GM18499 (cell line): ENCODE measurements around the gene NSD1.

ENCODE experiments used
- ATAC-seq: cut with Tn5 transposase; IDR thresholded peaks from one replicate; pipeline ENCODE4 v1.9.1; 2021; ENCODE audit warnings: moderate number of reproducible peaks; ENCODE audit not compliant: insufficient read depth, unreplicated experiment

The NSD1 gene

GRCh38 chr5:177317959-177318377, 184.4 kb downstream of the NSD1 start:
- no peak for ATAC-seq

GRCh38 chr5:177319913-177320588, 186.5 kb downstream of the NSD1 start:
- no peak for ATAC-seq

- ATAC-seq, result no peak
Observed at GRCh38 chr5:177320879-177321278, 187.3 kb downstream of the NSD1 start.

DNA sequence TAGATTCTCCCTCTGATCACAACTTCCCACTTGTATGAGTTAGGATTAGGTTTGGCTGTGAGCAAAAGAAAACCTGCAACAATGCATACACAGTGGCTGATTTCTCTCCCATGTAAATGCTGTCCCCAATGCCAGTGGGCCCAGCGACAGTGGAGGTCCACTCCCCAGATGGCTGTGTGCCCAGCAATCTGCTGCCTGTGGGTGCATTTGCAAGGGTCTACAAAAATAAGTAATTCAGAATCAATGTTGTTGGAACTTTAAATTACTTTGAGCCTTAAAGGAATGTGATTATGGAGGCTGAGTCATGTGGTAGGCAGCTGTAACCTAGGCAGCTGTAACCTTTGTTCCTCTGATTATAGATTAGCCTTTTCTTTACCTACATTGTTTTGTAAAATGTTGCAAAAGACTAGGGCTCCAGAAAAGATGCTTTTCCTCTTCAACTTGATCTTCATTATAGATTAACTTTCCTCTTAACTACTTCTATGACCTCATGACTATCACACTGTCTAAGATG, 192.4 kb downstream of the NSD1 start:
- ATAC-seq, result no peak

DNA sequence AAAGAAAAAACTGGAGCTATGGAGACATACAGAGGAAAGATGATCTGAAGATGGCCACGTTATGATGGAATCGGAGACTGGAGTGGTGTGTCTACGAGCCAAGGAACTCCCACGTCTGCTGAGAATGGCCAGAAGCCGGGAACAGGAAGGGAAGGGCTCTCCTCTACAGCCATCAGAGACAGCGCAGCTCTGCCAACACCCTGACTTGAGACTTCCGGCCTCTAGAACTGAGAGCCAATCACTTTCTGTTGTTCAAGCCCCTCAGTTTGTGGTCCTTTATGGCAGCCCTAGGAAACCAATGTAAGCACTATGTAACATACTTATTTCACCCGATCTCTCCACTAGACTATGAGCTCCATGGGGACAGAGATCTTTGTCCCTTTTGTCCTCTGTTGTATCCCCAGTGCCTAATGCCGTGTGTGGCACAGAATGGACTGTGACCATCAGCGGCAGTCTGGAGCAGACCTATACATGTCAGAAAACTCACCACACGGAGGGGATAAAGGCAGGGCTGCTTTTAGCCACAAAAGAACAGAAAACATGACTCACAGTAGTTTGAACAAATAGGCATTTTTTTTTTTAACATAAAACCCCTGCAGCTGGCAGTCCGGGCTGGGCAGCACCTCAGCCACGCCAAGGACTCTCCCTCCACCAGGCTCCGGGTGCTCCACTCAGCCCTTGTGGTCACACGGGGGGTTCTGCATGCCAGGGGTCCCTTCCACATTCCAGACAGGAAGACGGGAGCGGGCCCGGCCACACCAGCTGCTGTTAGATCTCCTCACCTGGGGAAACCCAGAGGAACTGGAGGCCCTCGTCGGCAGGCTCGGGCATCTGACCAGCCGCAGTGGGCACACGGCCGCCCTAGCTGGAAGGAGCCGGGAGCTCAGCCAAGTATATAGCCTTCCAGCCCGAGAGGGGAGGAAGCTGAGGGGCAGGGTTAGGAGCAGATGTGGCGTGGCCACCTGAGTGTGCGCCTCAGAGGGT, 194.3 kb downstream of the NSD1 start:
- no peak for ATAC-seq

DNA sequence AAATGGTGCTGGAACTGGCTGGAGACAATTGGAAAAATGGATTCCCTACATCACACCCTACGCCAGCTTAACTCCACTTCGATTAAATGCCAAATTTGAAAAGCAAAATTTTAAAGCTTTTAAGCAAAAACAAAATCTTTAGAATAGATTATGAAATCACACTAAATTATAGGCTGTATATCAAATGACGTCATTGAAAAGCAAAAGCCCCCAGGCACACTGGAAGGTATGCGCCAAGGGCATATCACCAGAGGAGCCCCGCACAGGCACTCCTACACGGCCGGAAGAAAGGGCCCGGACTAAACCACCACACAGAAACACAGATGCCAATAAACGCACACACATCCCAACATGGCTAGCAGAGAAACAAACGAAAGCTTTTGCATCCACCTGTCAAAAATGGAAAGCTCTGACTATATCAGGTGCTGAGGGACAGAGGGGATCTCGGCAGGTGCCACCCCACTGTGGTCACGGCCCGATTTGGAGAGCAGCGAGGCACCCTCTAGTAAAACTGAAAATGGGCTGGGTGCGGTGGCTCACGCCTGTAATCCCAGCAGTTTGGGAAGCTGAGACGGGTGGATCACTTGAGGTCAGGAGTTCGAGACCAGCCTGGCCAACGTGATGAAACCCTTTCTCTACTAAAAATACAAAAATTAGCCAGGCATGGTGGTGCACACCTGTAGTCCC, 195.1 kb downstream of the NSD1 start:
- ATAC-seq, result no peak

- ATAC-seq, result no peak
Observed at GRCh38 chr5:177329883-177330282, 196.3 kb downstream of the NSD1 start.

GRCh38 chr5:177330991-177331842, 197.6 kb downstream of the NSD1 start:
- no peak for ATAC-seq

DNA sequence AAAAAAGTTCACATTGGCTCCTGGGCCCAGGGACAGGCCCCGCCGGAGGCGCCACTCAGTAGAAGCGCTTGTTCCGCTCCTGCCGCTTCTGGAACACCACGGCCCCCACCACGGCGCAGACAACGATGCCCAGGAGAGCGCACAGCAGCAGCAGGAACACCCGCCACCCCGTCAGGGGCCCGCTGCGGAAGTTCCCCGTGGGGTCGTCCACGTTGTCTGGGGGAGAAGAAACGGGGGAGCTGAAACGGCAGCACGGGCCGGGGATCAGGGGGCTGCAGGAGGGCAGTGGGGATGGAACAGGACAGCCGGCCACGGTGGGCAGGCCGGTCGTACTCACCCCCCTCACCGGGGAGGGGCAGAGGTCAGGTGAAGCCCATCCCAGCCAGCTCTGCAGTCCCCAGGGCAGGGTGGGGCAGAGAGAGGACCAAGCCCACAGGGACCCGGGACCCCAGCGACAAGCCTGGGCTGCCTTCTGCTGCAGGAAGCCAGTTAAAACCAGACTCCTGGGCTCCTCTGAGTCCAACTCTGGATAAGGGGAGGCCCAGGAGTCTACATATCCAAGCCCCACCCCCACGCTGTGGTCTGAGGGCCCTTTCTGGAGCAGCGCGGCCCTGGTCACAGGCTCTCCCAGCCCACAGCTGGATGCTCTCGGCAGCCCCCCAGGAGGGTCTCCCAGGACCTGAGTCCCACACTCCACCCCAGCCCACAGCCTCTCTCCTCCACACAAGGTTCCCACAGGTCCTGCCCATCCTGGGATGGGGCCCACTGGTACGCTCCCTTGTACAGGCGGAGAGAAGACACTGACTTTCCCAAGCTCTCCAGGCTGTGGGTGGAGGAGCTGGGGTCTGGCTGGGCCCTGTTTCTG, 198.7 kb downstream of the NSD1 start:
- ATAC-seq, result no peak

DNA sequence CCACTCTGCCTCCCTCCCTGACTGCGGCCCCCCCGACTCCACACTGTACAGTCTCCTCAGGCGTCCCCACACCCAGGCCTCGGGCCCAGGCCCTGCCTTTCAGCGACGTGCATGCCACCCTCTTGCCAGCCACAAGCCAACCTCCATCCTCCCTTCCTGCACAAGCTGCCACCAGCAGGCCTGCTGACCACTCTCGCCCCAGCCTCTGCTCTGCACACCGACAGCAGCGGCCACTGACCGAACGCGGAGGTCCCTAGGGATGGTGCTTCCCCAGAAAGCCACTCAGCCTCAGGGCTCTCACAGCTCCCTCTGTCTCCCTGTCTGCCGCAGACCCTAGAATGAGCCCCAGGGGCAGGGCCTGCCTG, 199.3 kb downstream of the NSD1 start:
- no peak for ATAC-seq

DNA sequence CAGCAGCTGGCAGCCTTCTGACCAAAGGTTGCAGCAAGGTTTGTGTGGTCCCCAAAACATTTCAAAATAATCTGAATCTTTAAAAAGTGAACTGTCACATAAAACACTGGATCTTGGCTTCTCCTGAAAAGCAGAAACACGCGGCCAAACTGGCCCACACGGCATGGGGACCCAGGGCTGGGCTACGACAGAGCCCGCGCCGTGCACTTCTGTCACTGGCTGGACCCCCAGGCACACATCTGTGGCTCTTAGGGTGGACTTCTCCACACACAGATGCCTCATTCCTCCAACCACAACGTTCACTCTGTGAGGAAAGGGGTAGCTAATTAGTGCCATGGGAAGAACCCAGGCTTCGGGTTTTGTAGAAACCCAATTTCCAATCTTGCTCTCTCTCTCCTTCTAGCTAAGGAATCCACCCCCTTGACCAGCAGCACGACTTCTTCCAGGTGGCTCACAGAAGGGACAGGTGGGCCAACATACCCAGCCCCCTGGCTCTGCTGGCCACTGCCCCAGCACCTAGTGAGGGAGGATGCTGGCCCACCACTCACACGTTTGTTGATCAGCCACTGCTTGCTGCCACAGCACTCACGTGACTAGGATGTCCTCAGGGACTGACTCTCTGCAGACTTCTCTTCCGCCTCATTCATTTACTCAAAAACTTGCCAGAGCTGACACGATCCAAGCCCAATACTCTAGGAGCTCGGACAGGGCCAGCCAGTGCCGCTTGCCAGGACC, 200.0 kb downstream of the NSD1 start:
- ATAC-seq, result no peak

DNA sequence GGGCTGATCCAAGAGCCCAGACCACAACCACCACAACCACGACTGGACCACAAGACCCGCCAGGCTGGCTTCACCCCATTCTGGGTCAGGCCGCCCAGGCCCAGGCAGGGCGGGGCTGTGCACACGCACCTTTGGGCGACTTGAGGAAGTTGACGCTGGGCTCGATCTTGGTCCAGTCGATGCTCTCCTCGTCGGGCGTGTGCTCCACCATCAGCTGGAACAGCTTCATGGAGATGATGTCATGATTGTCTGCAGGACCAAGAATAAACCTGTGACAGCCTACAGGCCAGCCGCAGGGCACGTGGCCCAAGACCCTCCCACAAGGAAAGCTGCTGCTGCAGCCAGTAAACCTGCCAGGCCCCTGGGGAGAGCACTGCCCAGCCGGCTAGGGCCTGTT, 200.6 kb downstream of the NSD1 start:
- ATAC-seq, result no peak

GRCh38 chr5:177334781-177335700, 201.5 kb downstream of the NSD1 start:
- ATAC-seq, result no peak

DNA sequence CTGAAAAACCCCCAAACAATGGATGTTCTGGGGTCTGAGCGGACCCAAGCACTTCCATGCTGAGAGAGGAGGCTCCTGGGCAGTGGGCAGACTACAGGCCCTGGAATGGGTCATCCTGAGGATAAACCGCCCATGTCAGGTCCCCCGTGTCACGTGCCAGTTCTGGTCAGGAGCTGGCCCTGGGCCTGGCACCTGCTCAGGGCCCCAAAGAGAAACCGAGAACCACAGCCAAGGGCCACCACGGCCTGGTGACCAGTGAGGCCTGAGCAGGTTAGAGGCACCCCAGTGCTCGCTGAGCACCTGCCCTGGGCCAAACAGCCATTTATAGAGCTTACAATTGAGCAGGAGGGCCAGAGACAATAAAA, 202.1 kb downstream of the NSD1 start:
- no peak for ATAC-seq

GRCh38 chr5:177336112-177336511, 202.5 kb downstream of the NSD1 start:
- ATAC-seq, result no peak

GRCh38 chr5:177336603-177337494, 203.3 kb downstream of the NSD1 start:
- ATAC-seq, result no peak
